ENCODE results near the gene SHD. TPM values are rescaled to one million over a fixed set of nuclear protein-coding genes. Genes with fewer than 3 reads are reported as not detected.
"Not testable (repeated sequence)": the region's sequence is repeated elsewhere in the genome, so short reads cannot be mapped to it uniquely, and the experiment has no call there.

Gene SHD
- total RNA-seq, 2 donors from 2014 or later, result not detected

GRCh38 chr19:4246767-4247593 lies 32.1 kb upstream of the SHD start, which contains the start of gene YJU2:
Gene YJU2, plus strand, starts transcription at chr19:4247080. Its CDS starts 67 bp downstream, at chr19:4247147.
- DNase-seq (peak; percentile 95 to 98 (median 98)), ATAC-seq (peak; percentile 96)
- Mint-ChIP-seq H3K4me3 (peak within 1 kb of the TSS; percentile 96), H3K27ac (peak within 1 kb of the TSS; percentile 99), H3K4me1 (peaks cover 18% of the 10 kb centered on the region), H3K36me3 (ENCODE audit: low read depth) (peaks cover 14% of the 10 kb centered on the region), H3K27me3 (no peaks in the 10 kb centered on the region)
- no peaks in the 10 kb centered on the region for H3K9me3 ChIP-seq (ENCODE audit: control insufficient read depth, low read length, poor library complexity, severe bottlenecking)

- H3K9me3 ChIP-seq (ENCODE audit: control insufficient read depth, low read length, poor library complexity, severe bottlenecking), result no peaks in the 10 kb centered on the region
- H3K27me3 Mint-ChIP-seq, result no peaks in the 10 kb centered on the region
- no peak for ATAC-seq
- H3K36me3 Mint-ChIP-seq (ENCODE audit: low read depth), result peaks cover 8% of the 10 kb centered on the region
- H3K27ac Mint-ChIP-seq, result no peak overlapping the region
- no peak overlapping the region for H3K4me3 Mint-ChIP-seq
- DNase-seq, result no peak
- peaks cover 7% of the 10 kb centered on the region for H3K4me1 Mint-ChIP-seq
These were observed 22.5 kb upstream of the SHD start for GRCh38 chr19:4256563-4256962.

- no peaks in the 10 kb centered on the region for H3K9me3 ChIP-seq (ENCODE audit: control insufficient read depth, low read length, poor library complexity, severe bottlenecking)
- Mint-ChIP-seq H3K4me1 (peaks cover 7% of the 10 kb centered on the region), H3K27me3 (no peaks in the 10 kb centered on the region), H3K36me3 (ENCODE audit: low read depth) (peaks cover 8% of the 10 kb centered on the region), H3K27ac (no peak overlapping the region), H3K4me3 (no peak overlapping the region)
- DNase-seq (no peak), ATAC-seq (no peak)
These were observed 22.0 kb upstream of the SHD start for GRCh38 chr19:4257025-4257424.

GRCh38 chr19:4258181-4258580 lies 20.9 kb upstream of the SHD start:
- Mint-ChIP-seq H3K36me3 (ENCODE audit: low read depth) (peaks cover 8% of the 10 kb centered on the region), H3K27me3 (no peaks in the 10 kb centered on the region), H3K4me3 (peak overlapping the region; percentile 57), H3K4me1 (peaks cover 7% of the 10 kb centered on the region), H3K27ac (peak overlapping the region; percentile 24)
- ATAC-seq (no peak), DNase-seq (no peak)
- no peaks in the 10 kb centered on the region for H3K9me3 ChIP-seq (ENCODE audit: control insufficient read depth, low read length, poor library complexity, severe bottlenecking)

GRCh38 chr19:4260613-4261191 lies 18.4 kb upstream of the SHD start:
- H3K4me1 Mint-ChIP-seq, result peaks cover 5% of the 10 kb centered on the region
- ATAC-seq (no peak), DNase-seq (no peak)
- no peak overlapping the region for H3K27ac Mint-ChIP-seq
- H3K27me3 Mint-ChIP-seq, result no peaks in the 10 kb centered on the region
- H3K36me3 Mint-ChIP-seq (ENCODE audit: low read depth), result peaks cover 3% of the 10 kb centered on the region
- no peak overlapping the region for H3K4me3 Mint-ChIP-seq
- no peaks in the 10 kb centered on the region for H3K9me3 ChIP-seq (ENCODE audit: control insufficient read depth, low read length, poor library complexity, severe bottlenecking)

GRCh38 chr19:4264812-4265211 lies 14.3 kb upstream of the SHD start:
- Mint-ChIP-seq H3K36me3 (ENCODE audit: low read depth) (peaks cover 6% of the 10 kb centered on the region), H3K27ac (peak overlapping the region; percentile 81), H3K27me3 (no peaks in the 10 kb centered on the region), H3K4me1 (peaks cover 10% of the 10 kb centered on the region), H3K4me3 (no peak overlapping the region)
- DNase-seq (no peak), ATAC-seq (no peak)
- no peaks in the 10 kb centered on the region for H3K9me3 ChIP-seq (ENCODE audit: control insufficient read depth, low read length, poor library complexity, severe bottlenecking)

GRCh38 chr19:4266253-4267000 lies 12.6 kb upstream of the SHD start:
- Mint-ChIP-seq H3K36me3 (ENCODE audit: low read depth) (peaks cover 6% of the 10 kb centered on the region), H3K4me3 (no peak overlapping the region), H3K27me3 (no peaks in the 10 kb centered on the region)

GRCh38 chr19:4267101-4267900 lies 11.8 kb upstream of the SHD start:
- DNase-seq (peak; percentile 29 to 53 (median 40)), ATAC-seq (peak; percentile 68)
- H3K27me3 Mint-ChIP-seq, result no peaks in the 10 kb centered on the region
- peaks cover 6% of the 10 kb centered on the region for H3K36me3 Mint-ChIP-seq (ENCODE audit: low read depth)
- H3K4me1 Mint-ChIP-seq, result peaks cover 8% of the 10 kb centered on the region
- no peaks in the 10 kb centered on the region for H3K9me3 ChIP-seq (ENCODE audit: control insufficient read depth, low read length, poor library complexity, severe bottlenecking)
- peak overlapping the region; percentile 7 for H3K4me3 Mint-ChIP-seq
- peak overlapping the region; percentile 24 for H3K27ac Mint-ChIP-seq

More at GRCh38 chr19:4266253-4267000, 12.6 kb upstream of the SHD start:
- DNase-seq (no peak), ATAC-seq (no peak)
- Mint-ChIP-seq H3K27ac (no peak overlapping the region), H3K4me1 (peaks cover 8% of the 10 kb centered on the region)
- H3K9me3 ChIP-seq (ENCODE audit: control insufficient read depth, low read length, poor library complexity, severe bottlenecking), result no peaks in the 10 kb centered on the region

- H3K36me3 Mint-ChIP-seq (ENCODE audit: low read depth), result peaks cover 6% of the 10 kb centered on the region
- ATAC-seq, result no peak
- H3K4me1 Mint-ChIP-seq, result peaks cover 8% of the 10 kb centered on the region
- no peaks in the 10 kb centered on the region for H3K27me3 Mint-ChIP-seq
- no peak overlapping the region for H3K27ac Mint-ChIP-seq
- no peak for DNase-seq
- no peak overlapping the region for H3K4me3 Mint-ChIP-seq
- H3K9me3 ChIP-seq (ENCODE audit: control insufficient read depth, low read length, poor library complexity, severe bottlenecking), result no peaks in the 10 kb centered on the region
These were observed 10.9 kb upstream of the SHD start for GRCh38 chr19:4267901-4268815.

GRCh38 chr19:4268816-4269430 lies 10.1 kb upstream of the SHD start:
- no peak for DNase-seq
- Mint-ChIP-seq H3K27ac (no peak overlapping the region), H3K4me1 (peaks cover 8% of the 10 kb centered on the region), H3K36me3 (ENCODE audit: low read depth) (peaks cover 6% of the 10 kb centered on the region), H3K27me3 (no peaks in the 10 kb centered on the region), H3K4me3 (no peak overlapping the region)
- ATAC-seq, result no peak
- no peaks in the 10 kb centered on the region for H3K9me3 ChIP-seq (ENCODE audit: control insufficient read depth, low read length, poor library complexity, severe bottlenecking)

- Mint-ChIP-seq H3K4me3 (no peak overlapping the region), H3K4me1 (no peaks in the 10 kb centered on the region), H3K27ac (no peak overlapping the region), H3K27me3 (no peaks in the 10 kb centered on the region), H3K36me3 (ENCODE audit: low read depth) (peaks cover 2% of the 10 kb centered on the region)
- no peak for DNase-seq
- no peak for ATAC-seq
- H3K9me3 ChIP-seq (ENCODE audit: control insufficient read depth, low read length, poor library complexity, severe bottlenecking), result no peaks in the 10 kb centered on the region
These were observed 6.2 kb upstream of the SHD start for GRCh38 chr19:4272894-4273293.

- H3K4me1 Mint-ChIP-seq; ATAC-seq; H3K27me3 Mint-ChIP-seq; H3K4me3 Mint-ChIP-seq; H3K27ac Mint-ChIP-seq; H3K36me3 Mint-ChIP-seq (ENCODE audit: low read depth); H3K9me3 ChIP-seq (ENCODE audit: control insufficient read depth, low read length, poor library complexity, severe bottlenecking); DNase-seq: not testable (repeated sequence)
These were observed 4.8 kb upstream of the SHD start for GRCh38 chr19:4274321-4274686.
